AG04450 (cell line): ENCODE data around the gene CHST9. TPM values are rescaled to one million over a fixed set of nuclear protein-coding genes. Genes with fewer than 3 reads are reported as not detected.
"Not testable (repeated sequence)": the region's sequence is repeated elsewhere in the genome, so short reads cannot be mapped to it uniquely, and the experiment has no call there.

Experiments
- CTCF ChIA-PET: fragments of 300-600, 350-600 bp; formaldehyde crosslinking; extraction: SDS; loops from one replicate; lab custom pipeline; 2022; ENCODE audit warnings: antibody characterized with exemption, inconsistent platforms; lab: Charles Lee
- POLR2A ChIA-PET: fragments of 350-600 bp; formaldehyde crosslinking; extraction: SDS; loops from one replicate; lab custom pipeline; 2021; ENCODE audit warnings: antibody characterized with exemption, inconsistent platforms; lab: Yijun Ruan, JAX
- DNase-seq: peaks from one replicate; pipeline ENCODE4 v3.0.0-alpha.2; 2011; ENCODE audit warnings: low read depth, low spot score
- H3K27ac ChIP-seq: one replicate; pipeline ENCODE4 v1.5.1; 2012; ENCODE audit warnings: low read depth, low read length, control low read depth
- H3K27me3 ChIP-seq: one replicate; pipeline ENCODE4 v1.6.0; 2012; ENCODE audit warnings: low read length; ENCODE audit not compliant: control insufficient read depth, insufficient read depth
- H3K4me3 ChIP-seq: 2 replicates; pipeline ENCODE4 v1.5.1; 2011; ENCODE audit warnings: mild to moderate bottlenecking, low read depth, low read length, control low read depth
- H3K9me3 ChIP-seq: 2 replicates; pipeline ENCODE4 v1.5.1; 2012; ENCODE audit warnings: low read length; ENCODE audit not compliant: control insufficient read depth, insufficient read depth
- polyA plus RNA-seq: library from polyadenylated mRNA; depleted of rRNA; stranded (reverse); fragments of >200 nt; gene quantifications from 2 replicates; pipeline ENCODE4 v1.2.3, GENCODE V29; 2011
- TF ChIP-seq, protein P1 (sequence below): IDR thresholded peaks from 2 replicates; pipeline ENCODE4 v1.5.1; 2011; ENCODE audit warnings: low read depth, low read length, control low read depth, inconsistent platforms

CHST9 gene
- polyA plus RNA-seq, 1 experiment, result not detected

DNA sequence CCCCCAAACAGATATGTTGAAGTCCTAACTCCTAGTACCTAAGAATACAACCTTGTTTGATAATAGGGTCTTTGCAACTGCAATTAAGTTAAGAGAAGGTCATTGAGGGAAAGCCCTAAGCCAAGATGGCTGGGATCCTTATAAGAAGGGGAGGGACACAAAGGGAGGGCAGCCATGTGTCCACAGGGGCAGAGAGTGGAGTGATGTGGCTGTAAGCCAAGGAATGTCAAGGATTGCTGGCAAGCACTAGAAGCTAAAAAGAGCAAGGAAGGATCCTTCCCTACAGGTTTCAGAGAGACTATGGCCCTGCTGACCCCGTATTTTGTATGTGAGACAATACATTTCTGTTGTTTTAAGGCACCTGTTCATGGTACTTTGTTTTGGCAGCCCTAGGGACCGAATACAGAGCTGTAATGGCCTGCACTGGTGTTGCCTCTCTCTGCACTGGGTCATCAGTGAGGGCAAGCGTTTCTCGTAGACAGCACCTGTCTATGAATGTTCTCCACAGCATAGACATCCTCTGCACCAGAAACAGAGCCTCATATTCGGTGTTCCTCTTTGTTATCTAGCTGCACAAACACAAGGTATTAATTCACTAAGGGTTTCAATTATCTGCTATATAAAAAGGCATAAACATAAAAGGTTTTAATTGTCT, 244.2 kb downstream of the CHST9 start:
- ChIA-PET CTCF (no interaction called here), POLR2A (no interaction called here)
- TF ChIP-seq, protein P1, sequence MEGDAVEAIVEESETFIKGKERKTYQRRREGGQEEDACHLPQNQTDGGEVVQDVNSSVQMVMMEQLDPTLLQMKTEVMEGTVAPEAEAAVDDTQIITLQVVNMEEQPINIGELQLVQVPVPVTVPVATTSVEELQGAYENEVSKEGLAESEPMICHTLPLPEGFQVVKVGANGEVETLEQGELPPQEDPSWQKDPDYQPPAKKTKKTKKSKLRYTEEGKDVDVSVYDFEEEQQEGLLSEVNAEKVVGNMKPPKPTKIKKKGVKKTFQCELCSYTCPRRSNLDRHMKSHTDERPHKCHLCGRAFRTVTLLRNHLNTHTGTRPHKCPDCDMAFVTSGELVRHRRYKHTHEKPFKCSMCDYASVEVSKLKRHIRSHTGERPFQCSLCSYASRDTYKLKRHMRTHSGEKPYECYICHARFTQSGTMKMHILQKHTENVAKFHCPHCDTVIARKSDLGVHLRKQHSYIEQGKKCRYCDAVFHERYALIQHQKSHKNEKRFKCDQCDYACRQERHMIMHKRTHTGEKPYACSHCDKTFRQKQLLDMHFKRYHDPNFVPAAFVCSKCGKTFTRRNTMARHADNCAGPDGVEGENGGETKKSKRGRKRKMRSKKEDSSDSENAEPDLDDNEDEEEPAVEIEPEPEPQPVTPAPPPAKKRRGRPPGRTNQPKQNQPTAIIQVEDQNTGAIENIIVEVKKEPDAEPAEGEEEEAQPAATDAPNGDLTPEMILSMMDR, result no peak
- Histone ChIP-seq H3K27ac (no peak overlapping the region), H3K9me3 (peaks cover 7% of the 10 kb centered on the region; the same call in 1 of the 2 replicates), H3K27me3 (no peaks in the 10 kb centered on the region), H3K4me3 (no peak overlapping the region)
- DNase-seq, result no peak

DNA sequence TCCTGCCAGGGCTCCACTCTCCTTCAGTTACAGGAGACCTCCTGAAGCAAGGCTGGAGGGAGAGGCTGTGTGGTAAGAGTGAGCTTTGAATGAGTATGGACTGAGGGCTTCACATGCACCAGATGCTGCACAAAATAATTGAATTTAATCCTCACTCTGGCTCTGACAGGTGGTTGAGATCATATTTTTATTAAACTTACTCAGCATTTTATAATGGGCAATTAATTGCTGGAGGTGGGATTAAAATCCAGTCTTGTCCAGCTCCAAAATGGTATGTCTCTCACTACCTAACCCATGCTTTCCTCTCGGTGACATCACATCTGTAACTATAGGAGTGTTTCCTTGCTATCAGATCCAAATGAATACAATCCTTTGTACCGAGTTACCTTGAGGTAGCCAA, 253.4 kb downstream of the CHST9 start:
- Histone ChIP-seq H3K4me3 (no peak overlapping the region), H3K27me3 (no peaks in the 10 kb centered on the region), H3K27ac (no peak overlapping the region), H3K9me3 (peaks cover 3% of the 10 kb centered on the region)
- ChIA-PET CTCF (no interaction called here), POLR2A (no interaction called here)
- TF ChIP-seq, protein P1, result no peak
- DNase-seq, result no peak

- Histone ChIP-seq H3K27ac (no peak overlapping the region), H3K4me3 (no peak overlapping the region), H3K9me3 (peaks cover 3% of the 10 kb centered on the region), H3K27me3 (no peaks in the 10 kb centered on the region)
- POLR2A ChIA-PET, result no interaction called here
- no peak for DNase-seq
- TF ChIP-seq, protein P1, result no peak
- CTCF ChIA-PET, result no interaction called here
Measured at GRCh38 chr18:26930630-26931029, 254.5 kb downstream of the CHST9 start.

DNA sequence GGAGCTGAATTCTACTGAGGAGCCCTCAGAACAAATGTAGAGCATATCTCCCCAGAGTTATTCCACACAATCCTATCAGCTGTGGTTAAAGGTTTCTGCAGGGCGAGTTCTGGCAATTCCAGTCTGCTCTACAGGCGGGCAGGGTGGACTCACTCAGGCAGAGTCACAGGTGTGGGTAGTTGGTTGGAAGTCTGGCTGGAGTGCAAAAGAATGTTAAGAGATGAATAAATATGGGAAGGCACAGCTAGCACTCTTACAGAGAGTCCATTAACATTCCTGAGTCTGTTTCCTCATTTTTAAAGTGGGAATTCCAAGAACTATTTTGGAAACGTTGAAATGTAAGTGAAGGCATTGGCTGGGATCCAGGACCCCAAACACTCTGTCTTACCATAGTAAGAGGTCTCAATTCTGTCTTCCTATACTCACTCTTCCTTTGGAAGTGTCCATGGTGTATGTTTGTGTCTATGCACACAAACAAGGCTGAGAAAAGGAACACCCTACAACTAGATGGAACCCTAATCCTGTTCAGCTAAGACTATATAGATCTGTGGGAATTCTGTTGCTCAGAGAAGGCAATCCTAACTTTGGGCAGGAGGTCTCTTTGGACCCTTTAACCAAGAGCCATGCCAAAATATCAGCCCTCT, 256.3 kb downstream of the CHST9 start:
- TF ChIP-seq, protein P1, result no peak
- peaks cover under 1% of the 10 kb centered on the region; the same call in 1 of the 2 replicates for H3K9me3 ChIP-seq
- DNase-seq, result no peak
- no peak overlapping the region for H3K27ac ChIP-seq
- POLR2A ChIA-PET, result no interaction called here
- H3K27me3 ChIP-seq, result no peaks in the 10 kb centered on the region
- no peak overlapping the region for H3K4me3 ChIP-seq
- CTCF ChIA-PET, result no interaction called here

DNA sequence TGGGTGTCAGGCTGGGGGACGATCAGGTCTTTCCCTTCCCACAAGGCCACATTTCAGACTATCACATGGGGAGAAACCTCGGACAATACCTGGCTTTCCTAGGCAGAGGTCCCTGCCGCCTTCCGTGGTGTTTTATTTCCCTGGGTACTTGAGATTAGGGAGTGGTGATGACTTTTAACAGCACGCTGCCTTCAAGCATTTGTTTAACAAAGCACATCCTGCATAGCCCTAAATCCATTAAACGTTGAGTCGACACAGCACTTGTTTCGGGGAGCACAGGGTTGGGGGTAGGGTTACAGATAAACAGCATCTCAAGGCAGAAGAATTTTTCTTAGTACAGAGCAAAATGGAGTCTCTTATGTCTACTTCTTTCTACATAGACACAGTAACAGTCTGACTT, 257.3 kb downstream of the CHST9 start:
- POLR2A ChIA-PET, H3K27ac ChIP-seq, H3K27me3 ChIP-seq, H3K4me3 ChIP-seq, DNase-seq, H3K9me3 ChIP-seq, CTCF ChIA-PET: not testable (repeated sequence)
